ENCODE data around the gene HERC6.

- TF ChIP-seq POLR2A (IDR thresholded peaks at IDR 0.05) = no peak
- TF ChIP-seq CTCF (IDR thresholded peaks at IDR 0.05) = no peak
Observed at GRCh38 chr4:88360791-88361190, 17.9 kb upstream of the HERC6 start.

Data from Peyer's patch (tissue), 4 donors.